Smooth muscle cell (in vitro differentiated cells): ENCODE results near the gene NR3C2. TPM values are rescaled to one million over a fixed set of nuclear protein-coding genes. Genes with fewer than 3 reads are reported as not detected.

Experiments
- DNase-seq: peaks from one replicate; lab custom pipeline; 2025; ENCODE audit not compliant: unreplicated experiment; lab: John Stamatoyannopoulos, UW
- H2AFZ ChIP-seq: fragments of 200-600 bp; sonication (generic); 2 replicates; pipeline ENCODE4 v1.6.0; 2016; ENCODE audit warnings: antibody characterized with exemption, low read depth, mild to moderate bottlenecking
- H3F3A ChIP-seq: fragments of 200-600 bp; sonication (generic); 2 replicates; pipeline ENCODE4 v1.6.0; 2017; ENCODE audit warnings: antibody characterized with exemption, low read depth
- H3K27ac ChIP-seq: fragments of 200-600 bp; sonication (generic); 2 replicates; pipeline ENCODE4 v1.5.1; 2016; ENCODE audit warnings: low read depth, mild to moderate bottlenecking
- H3K27me3 ChIP-seq: fragments of 200-600 bp; sonication (generic); 2 replicates; pipeline ENCODE4 v1.6.1; 2016; ENCODE audit warnings: low read depth, mild to moderate bottlenecking
- H3K36me3 ChIP-seq: fragments of 200-600 bp; sonication (generic); 2 replicates; pipeline ENCODE4 v1.5.1; 2016; ENCODE audit warnings: low read depth
- H3K4me1 ChIP-seq: fragments of 200-600 bp; sonication (generic); 2 replicates; pipeline ENCODE4 v1.5.1; 2016; ENCODE audit warnings: low read depth
- H3K4me2 ChIP-seq: fragments of 200-600 bp; sonication (generic); 2 replicates; pipeline ENCODE4 v1.6.0; 2016; ENCODE audit warnings: mild to moderate bottlenecking
- H3K4me3 ChIP-seq: fragments of 200-600 bp; sonication (generic); 2 replicates; pipeline ENCODE4 v1.5.1; 2016; ENCODE audit warnings: mild to moderate bottlenecking
- H3K79me2 ChIP-seq: fragments of 200-600 bp; sonication (generic); 2 replicates; pipeline ENCODE4 v1.6.0; 2016; ENCODE audit warnings: low read depth, mild to moderate bottlenecking
- H3K9ac ChIP-seq: fragments of 200-600 bp; sonication (generic); 2 replicates; pipeline ENCODE4 v1.6.0; 2016; ENCODE audit warnings: low read depth
- H3K9me3 ChIP-seq: fragments of 200-600 bp; sonication (generic); replicated peaks from 2 replicates; pipeline ENCODE4 v1.5.1; 2016; ENCODE audit warnings: low read depth
- H4K20me1 ChIP-seq: fragments of 200-600 bp; sonication (generic); 2 replicates; pipeline ENCODE4 v1.6.0; 2016; ENCODE audit warnings: low read depth
- CTCF ChIP-seq: fragments of 200-600 bp; sonication (generic); IDR thresholded peaks from 2 replicates; pipeline ENCODE4 v1.5.1; 2017; ENCODE audit warnings: borderline replicate concordance, mild to moderate bottlenecking, antibody characterized with exemption; ENCODE audit not compliant: insufficient read depth, poor library complexity, severe bottlenecking
- WGBS: methylation state at CpG from one replicate; pipeline ENCODE4 v1.1.7; 2016; ENCODE audit warnings: low lambda C conversion rate; 5-methylcytosine and 5-hydroxymethylcytosine counted together
- polyA plus RNA-seq: library from polyadenylated mRNA; unstranded; fragments of >200 nt; fragmentation: Nextera tagmentation; extraction: Ambion mirVana; gene quantifications from 2 replicates; pipeline ENCODE4 v1.2.1, GENCODE V29; 2016
- total RNA-seq: library from RNA; depleted of rRNA; stranded (reverse); fragments of >200 nt; gene quantifications from 2 replicates; pipeline ENCODE4 v1.2.3, GENCODE V29; 2014

Gene NR3C2
- total and polyA plus RNA-seq, 2 experiments from 2014 or later, result 0.09 TPM; not detected in 1

DNA sequence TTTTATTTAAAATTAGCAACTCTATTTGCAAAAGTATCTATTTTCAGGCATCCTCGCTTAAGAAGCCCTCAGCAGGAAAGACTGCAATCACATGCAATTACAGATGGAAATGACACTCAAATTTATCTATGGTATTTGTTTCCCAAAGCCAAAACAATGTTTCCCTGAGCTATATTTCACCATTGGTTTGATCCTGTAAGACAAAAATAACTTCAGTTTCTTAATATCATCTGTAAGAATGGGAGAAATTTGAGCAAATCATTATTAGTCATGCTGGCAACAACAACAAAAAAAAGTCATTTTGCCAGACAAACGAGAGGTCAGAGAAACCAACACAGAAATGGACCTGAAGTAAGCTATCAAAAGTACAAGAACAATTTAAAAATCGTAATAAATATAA lies 204.1 kb downstream of the NR3C2 start:
- DNase-seq, result no peak
- H3K4me3 ChIP-seq, result no peak overlapping the region
- no peaks in the 10 kb centered on the region for H3F3A ChIP-seq
- no peak overlapping the region for H3K9ac ChIP-seq
- H3K27me3 ChIP-seq, result peaks cover 6% of the 10 kb centered on the region
- H3K36me3 ChIP-seq, result no peaks in the 10 kb centered on the region
- no peak overlapping the region for H3K27ac ChIP-seq
- no peak for TF ChIP-seq CTCF
- no peaks in the 10 kb centered on the region for H4K20me1 ChIP-seq
- WGBS, result 78% methylated on average over 3 of the region's 3 CpGs
- no peak overlapping the region for H2AFZ ChIP-seq
- H3K4me2 ChIP-seq, result no peak overlapping the region
- H3K79me2 ChIP-seq, result no peaks in the 10 kb centered on the region
- H3K4me1 ChIP-seq, result no peaks in the 10 kb centered on the region
- no peaks in the 10 kb centered on the region for H3K9me3 ChIP-seq

GRCh38 chr4:148235809-148236208 lies 206.4 kb downstream of the NR3C2 start:
- WGBS, result 90% methylated on average over 3 of the region's 3 CpGs
- Histone ChIP-seq H4K20me1 (no peaks in the 10 kb centered on the region), H3K27me3 (peaks cover 6% of the 10 kb centered on the region)

DNA sequence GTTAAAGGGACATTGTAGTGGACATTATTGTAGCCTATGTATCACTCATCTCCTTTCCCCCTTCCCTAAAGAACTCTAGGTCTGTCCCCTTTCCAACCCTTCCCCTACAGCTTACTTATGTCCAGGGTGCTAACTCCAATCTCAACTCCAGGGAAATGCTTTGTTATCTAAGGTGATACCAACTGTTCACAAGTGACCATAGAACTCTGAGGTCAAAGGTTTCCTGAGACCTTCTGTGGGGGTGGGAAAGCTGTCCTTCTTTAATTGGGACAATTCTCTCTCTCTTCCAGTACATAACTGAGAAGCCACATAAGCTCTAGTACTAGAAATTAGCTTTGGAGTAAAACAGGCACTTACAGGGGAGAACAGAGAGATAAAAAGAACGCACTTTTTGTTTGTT lies 212.4 kb downstream of the NR3C2 start:
- H3K27me3 ChIP-seq, result peaks cover 4% of the 10 kb centered on the region

More at GRCh38 chr4:148235809-148236208, 206.4 kb downstream of the NR3C2 start:
- H3K9ac ChIP-seq, result no peak overlapping the region
- no peak for TF ChIP-seq CTCF
- H3K4me2 ChIP-seq, result no peak overlapping the region
- H3K9me3 ChIP-seq, result peaks cover 3% of the 10 kb centered on the region
- H2AFZ ChIP-seq, result no peak overlapping the region
- H3K4me3 ChIP-seq, result no peak overlapping the region
- no peaks in the 10 kb centered on the region for H3K79me2 ChIP-seq
- DNase-seq, result no peak
- H3K27ac ChIP-seq, result no peak overlapping the region
- no peaks in the 10 kb centered on the region for H3K4me1 ChIP-seq
- no peaks in the 10 kb centered on the region for H3K36me3 ChIP-seq
- no peaks in the 10 kb centered on the region for H3F3A ChIP-seq

More for the DNA sequence above, 212.4 kb downstream of the NR3C2 start:
- H3K4me3 ChIP-seq, result no peak overlapping the region
- no peaks in the 10 kb centered on the region for H3K79me2 ChIP-seq
- DNase-seq, result no peak
- 90% methylated on average over 1 of the region's 1 CpG for whole genome bisulfite sequencing
- H3K9me3 ChIP-seq, result peaks cover 3% of the 10 kb centered on the region
- H3K9ac ChIP-seq, result no peak overlapping the region
- no peaks in the 10 kb centered on the region for H4K20me1 ChIP-seq
- H3K4me2 ChIP-seq, result no peak overlapping the region
- H3K27ac ChIP-seq, result no peak overlapping the region
- H2AFZ ChIP-seq, result no peak overlapping the region
- H3K4me1 ChIP-seq, result no peaks in the 10 kb centered on the region
- TF ChIP-seq CTCF, result no peak
- H3K36me3 ChIP-seq, result no peaks in the 10 kb centered on the region
- H3F3A ChIP-seq, result no peaks in the 10 kb centered on the region
